Astrocyte (in vitro differentiated cells and primary cell): ENCODE data around the gene GMPR2. TPM values are rescaled to one million over a fixed set of nuclear protein-coding genes. Genes with fewer than 3 reads are reported as not detected.

ENCODE experiments used
- DNase-seq: peaks from one replicate; pipeline ENCODE4 v3.0.0-alpha.2; 2010; ENCODE audit warnings: low read depth
- FAIRE-seq: peaks from 2 replicates; lab custom pipeline; 2011; peaks lifted over from hg19 to GRCh38; lab: Jason Lieb, UNC
- H2AFZ ChIP-seq: 2 replicates; pipeline ENCODE4 v1.6.0; 2012; ENCODE audit warnings: low read depth, low read length, inconsistent platforms
- H3K27ac ChIP-seq: 2 replicates; pipeline ENCODE4 v1.5.1; 2011; ENCODE audit warnings: low read depth, low read length, inconsistent platforms
- H3K27me3 ChIP-seq: 2 replicates; pipeline ENCODE4 v1.6.0; 2011; ENCODE audit warnings: low read length, inconsistent platforms; ENCODE audit not compliant: insufficient read depth
- H3K36me3 ChIP-seq: 2 replicates; pipeline ENCODE4 v1.5.1; 2011; ENCODE audit warnings: low read length, inconsistent platforms; ENCODE audit not compliant: insufficient read depth
- H3K4me1 ChIP-seq: 2 replicates; pipeline ENCODE4 v1.5.1; 2011; ENCODE audit warnings: low read length, inconsistent platforms; ENCODE audit not compliant: insufficient read depth
- H3K4me2 ChIP-seq: 2 replicates; pipeline ENCODE4 v1.6.0; 2012; ENCODE audit warnings: low read length, inconsistent platforms
- H3K4me3 ChIP-seq: 2 replicates; pipeline ENCODE4 v1.5.1; 2011; ENCODE audit warnings: low read depth, mild to moderate bottlenecking, low read length, inconsistent platforms; ENCODE audit not compliant: insufficient read depth
- H3K79me2 ChIP-seq: 2 replicates; pipeline ENCODE4 v1.6.0; 2012; ENCODE audit warnings: mild to moderate bottlenecking, low read length, inconsistent platforms; ENCODE audit not compliant: insufficient read depth
- H3K9ac ChIP-seq: 2 replicates; pipeline ENCODE4 v1.6.0; 2012; ENCODE audit warnings: mild to moderate bottlenecking, low read length, inconsistent platforms
- H3K9me3 ChIP-seq: 2 replicates; pipeline ENCODE4 v1.5.1; 2012; ENCODE audit warnings: low read depth, mild to moderate bottlenecking, low read length, inconsistent platforms; ENCODE audit not compliant: insufficient read depth
- H4K20me1 ChIP-seq: 2 replicates; pipeline ENCODE4 v1.6.0; 2012; ENCODE audit warnings: low read length, inconsistent platforms; ENCODE audit not compliant: insufficient read depth
- H3K27ac Mint-ChIP-seq: one replicate; pipeline ENCODE4 v1.8.0; 2021; ENCODE audit warnings: mild to moderate bottlenecking, mixed read lengths; ENCODE audit not compliant: unreplicated experiment
- H3K27me3 Mint-ChIP-seq: one replicate; pipeline ENCODE4 v1.8.0; 2021; ENCODE audit warnings: low read depth, mixed read lengths; ENCODE audit not compliant: unreplicated experiment
- H3K36me3 Mint-ChIP-seq: one replicate; pipeline ENCODE4 v1.8.0; 2021; ENCODE audit warnings: low read depth, mixed read lengths; ENCODE audit not compliant: unreplicated experiment
- H3K4me1 Mint-ChIP-seq: one replicate; pipeline ENCODE4 v1.8.0; 2021; ENCODE audit warnings: low read depth, mixed read lengths; ENCODE audit not compliant: unreplicated experiment
- H3K4me3 Mint-ChIP-seq: one replicate; pipeline ENCODE4 v1.8.0; 2021; ENCODE audit warnings: mild to moderate bottlenecking, moderate library complexity, mixed read lengths; ENCODE audit not compliant: unreplicated experiment
- H3K9me3 Mint-ChIP-seq: one replicate; pipeline ENCODE4 v1.8.0; 2021; ENCODE audit warnings: mild to moderate bottlenecking, mixed read lengths; ENCODE audit not compliant: unreplicated experiment
- CTCF ChIP-seq: IDR thresholded peaks from 2 replicates; pipeline ENCODE4 v1.5.1; 2011; ENCODE audit warnings: low read depth, mild to moderate bottlenecking, inconsistent platforms, low read length, moderate library complexity; ENCODE audit not compliant: insufficient read depth
- EZH2 ChIP-seq: IDR thresholded peaks from 2 replicates; pipeline ENCODE4 v1.6.1; 2012; ENCODE audit warnings: mild to moderate bottlenecking, low read length, inconsistent platforms; ENCODE audit not compliant: insufficient read depth
- total RNA-seq: library from RNA; stranded (reverse); gene quantifications from 2 replicates; pipeline ENCODE4 v1.2.1, GENCODE V29; 2021

The GMPR2 gene
- total RNA-seq, 1 donor from 2014 or later: 66.5 TPM

GRCh38 chr14:24236689-24237462 lies 4.1 kb downstream of the GMPR2 start:
- DNase-seq (no peak), FAIRE-seq (no peak)
- Mint-ChIP-seq H3K9me3 (no peaks in the 10 kb centered on the region), H3K4me1 (peaks cover 50% of the 10 kb centered on the region), H3K27me3 (no peaks in the 10 kb centered on the region), H3K4me3 (no peak overlapping the region), H3K27ac (peak overlapping the region; percentile 53), H3K36me3 (peaks cover 39% of the 10 kb centered on the region)
- H2AFZ ChIP-seq: no peak overlapping the region
- no peak overlapping the region for H3K27ac ChIP-seq
- no peaks in the 10 kb centered on the region for H3K27me3 ChIP-seq
- H3K4me1 ChIP-seq: peaks cover 38% of the 10 kb centered on the region
- no peaks in the 10 kb centered on the region for H3K9me3 ChIP-seq
- H4K20me1 ChIP-seq: peaks cover 24% of the 10 kb centered on the region
- TF ChIP-seq CTCF (no peak), EZH2 (no peak)
- H3K79me2 ChIP-seq: peaks cover 79% of the 10 kb centered on the region
- H3K4me2 ChIP-seq: no peak overlapping the region
- no peak overlapping the region for H3K4me3 ChIP-seq
- H3K9ac ChIP-seq: no peak overlapping the region
- peaks cover 52% of the 10 kb centered on the region for H3K36me3 ChIP-seq

GRCh38 chr14:24237463-24237955 lies 4.8 kb downstream of the GMPR2 start:
- Mint-ChIP-seq H3K36me3 (peaks cover 39% of the 10 kb centered on the region), H3K27ac (peak overlapping the region; percentile 53), H3K4me3 (peak overlapping the region; percentile 63), H3K27me3 (no peaks in the 10 kb centered on the region), H3K4me1 (peaks cover 50% of the 10 kb centered on the region), H3K9me3 (no peaks in the 10 kb centered on the region)
- no peak overlapping the region for H3K27ac ChIP-seq
- peaks cover 52% of the 10 kb centered on the region for H3K36me3 ChIP-seq
- H3K9me3 ChIP-seq: no peaks in the 10 kb centered on the region
- H3K4me1 ChIP-seq: peaks cover 38% of the 10 kb centered on the region
- H3K4me2 ChIP-seq: no peak overlapping the region
- no peak overlapping the region for H3K4me3 ChIP-seq
- no peak overlapping the region for H3K9ac ChIP-seq
- FAIRE-seq (no peak), DNase-seq (no peak)
- H3K27me3 ChIP-seq: no peaks in the 10 kb centered on the region
- no peak overlapping the region for H2AFZ ChIP-seq
- peaks cover 77% of the 10 kb centered on the region for H3K79me2 ChIP-seq
- peaks cover 26% of the 10 kb centered on the region for H4K20me1 ChIP-seq
- TF ChIP-seq CTCF: no peak
- no peak for TF ChIP-seq EZH2

- no peak overlapping the region for H3K27ac ChIP-seq
- H3K4me1 Mint-ChIP-seq: peaks cover 50% of the 10 kb centered on the region
- H3K9me3 ChIP-seq: no peaks in the 10 kb centered on the region
These were observed 5.4 kb downstream of the GMPR2 start for GRCh38 chr14:24238123-24238522.

More at GRCh38 chr14:24238123-24238522, 5.4 kb downstream of the GMPR2 start:
- Histone ChIP-seq H3K4me2 (no peak overlapping the region), H3K4me1 (peaks cover 40% of the 10 kb centered on the region), H4K20me1 (peaks cover 26% of the 10 kb centered on the region), H3K79me2 (peaks cover 73% of the 10 kb centered on the region), H2AFZ (no peak overlapping the region), H3K4me3 (no peak overlapping the region), H3K27me3 (no peaks in the 10 kb centered on the region), H3K9ac (no peak overlapping the region), H3K36me3 (peaks cover 52% of the 10 kb centered on the region)
- peaks cover 39% of the 10 kb centered on the region for H3K36me3 Mint-ChIP-seq
- DNase-seq: no peak
- TF ChIP-seq CTCF (no peak), EZH2 (no peak)
- no peaks in the 10 kb centered on the region for H3K9me3 Mint-ChIP-seq
- FAIRE-seq: no peak
- peak overlapping the region; percentile 63 for H3K4me3 Mint-ChIP-seq
- no peaks in the 10 kb centered on the region for H3K27me3 Mint-ChIP-seq
- H3K27ac Mint-ChIP-seq: peak overlapping the region; percentile 53
